Stimulated activated CD8-positive, alpha-beta memory T cell treated with anti-CD3 and anti-CD28 coated beads, Interleukin-7, amount 100 ng/mL, for 24 hours (primary cell): Measurements from ENCODE around the gene MYOZ3.

Experiments
- DNase-seq: peaks from one replicate; pipeline ENCODE4 v3.0.0-alpha.2; 2020; ENCODE audit warnings: low read depth

MYOZ3 gene

GRCh38 chr5:150703762-150704161 is 42.7 kb downstream of the MYOZ3 start:
- no peak for DNase-seq

GRCh38 chr5:150706776-150707390 is 45.8 kb downstream of the MYOZ3 start:
- no peak for DNase-seq

- no peak for DNase-seq
Observed at GRCh38 chr5:150710165-150710564, 49.1 kb downstream of the MYOZ3 start.

- DNase-seq = no peak
Observed at GRCh38 chr5:150723845-150724244, 62.8 kb downstream of the MYOZ3 start.
